Measurements from ENCODE around the gene ALX4.

The ALX4 gene

GRCh38 chr11:44315947-44316658 is 6.2 kb upstream of the ALX4 start:
- DNase-seq (ENCODE audit: low read depth), result no peak

GRCh38 chr11:44314733-44315132 is 4.8 kb upstream of the ALX4 start:
- no peak for DNase-seq (ENCODE audit: low read depth)

GRCh38 chr11:44313761-44314489 is 4.0 kb upstream of the ALX4 start:
- no peak for DNase-seq (ENCODE audit: low read depth)

- no peak for DNase-seq (ENCODE audit: low read depth)
Observed at GRCh38 chr11:44312876-44313275, 2.9 kb upstream of the ALX4 start.

- no peak for DNase-seq (ENCODE audit: low read depth)
Observed at GRCh38 chr11:44311339-44312261, 1.7 kb upstream of the ALX4 start.

- no peak for DNase-seq (ENCODE audit: low read depth)
Observed at GRCh38 chr11:44310463-44311272, 729 bp upstream of the ALX4 start.

GRCh38 chr11:44310206-44310462 is 195 bp upstream of the ALX4 start:
- DNase-seq (ENCODE audit: low read depth), result no peak

- no peak for DNase-seq (ENCODE audit: low read depth)
Observed at GRCh38 chr11:44308923-44309477, 939 bp downstream of the ALX4 start.

- no peak for DNase-seq (ENCODE audit: low read depth)
Observed at GRCh38 chr11:44308256-44308922, 1.6 kb downstream of the ALX4 start.

- DNase-seq (ENCODE audit: low read depth), result no peak
Observed at GRCh38 chr11:44307340-44308099, 2.4 kb downstream of the ALX4 start.

GRCh38 chr11:44306918-44307244 is 3.1 kb downstream of the ALX4 start:
- DNase-seq (ENCODE audit: low read depth), result no peak

- no peak for DNase-seq (ENCODE audit: low read depth)
Observed at GRCh38 chr11:44306052-44306917, 3.7 kb downstream of the ALX4 start.

- DNase-seq (ENCODE audit: low read depth), result no peak
Observed at GRCh38 chr11:44305470-44306051, 4.4 kb downstream of the ALX4 start.

- no peak for DNase-seq (ENCODE audit: low read depth)
Observed at GRCh38 chr11:44305026-44305469, 4.9 kb downstream of the ALX4 start.

- no peak for DNase-seq (ENCODE audit: low read depth)
Observed at GRCh38 chr11:44304091-44305025, 5.6 kb downstream of the ALX4 start.

GRCh38 chr11:44303401-44303938 is 6.5 kb downstream of the ALX4 start:
- DNase-seq (ENCODE audit: low read depth), result no peak

- no peak for DNase-seq (ENCODE audit: low read depth)
Observed at GRCh38 chr11:44301564-44302271, 8.2 kb downstream of the ALX4 start.

All from activated T-helper 9 cell treated with anti-CD3 and anti-CD28 coated beads, Interleukin-2, amount 50 U/mL, for 16 hours (primary cell).